Medulla oblongata (tissue), 1 donor: ENCODE results near the gene OR4S1.
"Not testable (repeated sequence)": the region's sequence is repeated elsewhere in the genome, so short reads cannot be mapped to it uniquely, and the experiment has no call there.

Experiments used
- DNase-seq: peaks from one replicate; pipeline ENCODE4 v3.0.0-alpha.2; 2015; ENCODE audit errors: extremely low spot score

Gene OR4S1, protein sequence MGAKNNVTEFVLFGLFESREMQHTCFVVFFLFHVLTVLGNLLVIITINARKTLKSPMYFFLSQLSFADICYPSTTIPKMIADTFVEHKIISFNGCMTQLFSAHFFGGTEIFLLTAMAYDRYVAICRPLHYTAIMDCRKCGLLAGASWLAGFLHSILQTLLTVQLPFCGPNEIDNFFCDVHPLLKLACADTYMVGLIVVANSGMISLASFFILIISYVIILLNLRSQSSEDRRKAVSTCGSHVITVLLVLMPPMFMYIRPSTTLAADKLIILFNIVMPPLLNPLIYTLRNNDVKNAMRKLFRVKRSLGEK

DNA sequence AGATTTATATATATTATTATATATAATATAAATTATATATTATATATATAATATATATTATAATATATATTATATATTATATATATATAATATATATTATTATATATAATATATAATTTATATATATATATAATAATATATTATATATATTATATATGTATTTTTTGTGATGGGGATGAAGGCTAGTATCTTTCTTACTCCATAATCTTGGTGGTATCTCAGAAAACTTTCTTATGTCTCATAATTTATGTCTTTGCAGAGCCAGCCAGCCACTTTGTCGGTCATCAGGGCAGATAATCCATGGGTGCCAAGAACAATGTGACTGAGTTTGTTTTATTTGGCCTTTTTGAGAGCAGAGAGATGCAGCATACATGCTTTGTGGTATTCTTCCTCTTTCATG lies at the start of gene OR4S1:
Gene OR4S1 (plus strand): TSS at position 301 of the 400 bp plus-strand sequence. CDS start 0 bp downstream, at position 301.
- DNase-seq = no peak

DNA sequence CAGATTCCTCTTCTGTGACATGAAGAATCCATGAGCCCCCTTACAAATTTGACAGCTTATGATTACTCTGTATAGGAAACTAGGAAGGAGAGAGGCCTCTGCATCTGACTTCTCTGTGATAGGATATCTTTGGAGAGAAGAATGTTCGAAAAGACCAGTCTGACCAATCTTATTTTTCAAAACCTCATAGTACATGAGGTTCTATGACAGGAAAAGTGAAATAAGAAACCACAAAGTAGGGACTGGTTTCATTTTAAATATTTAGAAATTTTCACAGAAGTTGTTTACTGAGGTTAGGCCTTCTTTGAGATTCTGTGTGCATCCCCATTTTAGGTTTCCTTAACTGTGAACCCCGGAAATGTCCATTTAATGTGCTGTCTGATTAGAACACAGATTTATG lies 44.4 kb upstream of the OR4S1 start:
- DNase-seq = no peak

DNA sequence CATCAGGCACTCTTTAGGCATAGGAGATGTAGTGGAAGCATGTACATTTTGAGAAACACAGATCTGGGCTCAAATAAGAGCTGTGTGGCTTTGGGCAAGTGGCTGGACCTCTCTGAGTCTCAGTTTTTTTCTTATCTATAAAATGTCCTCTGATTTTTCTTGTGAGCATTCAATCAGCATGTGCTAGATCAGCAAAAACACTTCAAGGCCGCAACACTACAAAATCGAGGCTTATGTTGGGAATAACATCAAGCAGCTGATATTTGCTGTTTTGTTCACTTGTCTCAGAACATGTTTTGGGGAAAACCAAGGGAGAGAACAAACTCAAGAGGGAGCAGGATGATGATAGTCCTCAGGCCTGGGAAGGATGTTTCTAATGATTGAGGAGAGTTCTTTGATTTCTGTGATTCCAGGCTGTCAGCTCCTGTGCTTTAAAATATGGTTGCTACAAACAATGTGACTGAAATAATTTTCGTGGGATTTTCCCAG lies 42.6 kb upstream of the OR4S1 start, which contains the start of gene OR4X1:
Gene OR4X1 (plus strand): TSS at position 439 of the 489 bp plus-strand sequence. CDS start 0 bp downstream, at position 439.
- no peak for DNase-seq

DNA sequence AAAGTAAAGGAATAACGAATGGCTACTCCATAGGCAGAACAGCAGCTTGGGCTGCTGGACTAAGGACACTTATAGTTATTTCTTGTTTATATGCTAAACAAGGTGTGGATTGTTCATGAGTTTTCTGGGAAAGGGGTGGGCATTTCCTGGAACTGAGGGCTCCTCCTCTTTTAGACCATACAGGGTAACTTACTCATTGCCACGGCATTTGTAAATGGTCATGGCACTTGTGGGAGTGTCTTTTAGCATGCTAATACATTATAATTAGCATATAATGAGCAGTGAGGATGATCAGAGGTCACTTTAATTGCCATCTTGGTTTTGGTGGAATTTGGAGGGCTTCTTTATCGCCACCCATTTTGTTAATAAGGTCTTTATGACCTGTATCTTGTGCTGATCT lies 35.4 kb upstream of the OR4S1 start:
- no peak for DNase-seq

DNA sequence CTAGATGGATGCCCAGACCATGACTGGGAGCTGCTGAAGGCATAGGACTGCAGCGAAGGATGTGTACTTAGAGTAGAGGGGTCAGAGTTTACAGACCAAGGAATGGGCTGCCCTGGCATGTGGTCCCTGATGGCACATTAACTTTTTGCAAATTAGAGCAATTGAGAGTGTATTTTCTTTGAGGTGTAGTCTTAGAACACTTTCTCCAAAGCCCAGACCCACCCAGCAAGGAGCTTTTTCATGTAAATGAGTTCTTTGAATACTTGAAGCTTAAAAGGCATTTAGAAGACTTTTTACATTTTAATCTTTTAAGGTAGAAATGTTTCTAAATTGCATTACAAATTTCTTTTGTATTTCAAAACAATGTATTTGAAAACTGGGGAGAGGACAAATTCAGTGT lies 33.4 kb upstream of the OR4S1 start:
- no peak for DNase-seq

DNA sequence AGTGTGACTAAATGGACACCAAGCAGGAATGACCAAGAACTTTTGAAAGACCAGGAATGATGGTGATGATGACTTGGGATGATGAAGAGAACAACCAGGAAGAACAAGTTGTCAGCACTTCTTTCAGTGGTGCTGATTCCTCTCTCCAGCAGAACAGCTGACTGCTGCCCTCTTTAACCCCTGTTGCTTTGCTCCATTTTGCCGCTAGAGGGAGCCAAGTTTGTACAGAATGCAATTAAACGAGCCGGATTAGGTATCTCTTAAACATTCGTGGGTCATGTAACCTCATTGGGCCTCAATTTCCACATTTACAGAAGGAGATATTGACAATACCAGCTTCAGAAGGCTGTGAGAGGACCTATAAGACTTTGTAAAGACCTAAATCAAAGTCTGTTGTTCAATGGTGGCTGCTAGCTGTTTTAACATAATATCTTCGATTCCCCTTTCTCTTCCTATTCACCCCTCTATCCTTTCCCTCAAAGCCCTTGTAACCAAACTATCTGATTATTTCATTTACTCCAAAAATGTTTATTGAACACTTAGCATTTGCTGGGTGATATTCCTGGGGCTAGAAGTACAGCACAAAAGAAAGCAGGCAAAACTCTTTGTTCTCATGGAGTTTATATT lies 1.9 kb downstream of the OR4S1 start:
- DNase-seq = peak; percentile 81

DNA sequence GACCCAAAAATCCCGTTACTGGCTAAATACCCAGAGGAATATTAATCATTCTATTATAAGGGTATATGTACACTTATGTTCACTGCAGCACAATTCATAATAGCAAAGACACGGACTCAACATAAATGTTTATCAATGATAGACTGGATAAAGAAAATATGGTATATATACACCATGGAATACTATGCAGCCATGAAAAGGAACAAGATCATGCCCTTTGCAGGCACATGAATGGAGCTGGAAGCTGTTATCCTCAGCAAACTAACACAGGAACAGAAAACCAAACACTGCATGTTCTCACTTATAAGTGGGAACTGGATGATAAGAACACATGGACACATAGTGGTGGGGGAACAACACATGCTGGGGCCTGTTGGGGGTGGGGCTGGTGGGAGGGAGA lies 7.6 kb downstream of the OR4S1 start:
- DNase-seq = not testable (repeated sequence)

DNA sequence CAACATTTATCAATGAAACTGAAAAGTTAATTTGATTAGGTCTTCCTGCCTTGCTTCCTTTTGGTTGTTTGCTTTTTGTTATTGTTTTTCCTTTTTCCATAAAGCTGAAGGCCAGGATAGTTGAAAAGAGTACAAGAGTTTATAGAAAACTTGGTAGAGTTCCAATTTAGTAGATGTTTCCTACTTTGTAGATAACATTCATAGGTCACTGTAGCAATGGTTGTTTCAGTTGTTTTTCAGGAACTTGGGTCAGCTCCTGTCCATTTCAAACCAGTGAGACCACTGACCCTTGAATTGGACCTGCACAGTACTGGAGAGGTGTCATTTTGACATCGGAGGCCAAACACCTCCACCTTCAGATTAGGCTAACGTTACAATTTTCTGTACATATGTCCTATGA lies 13.8 kb downstream of the OR4S1 start:
- not testable (repeated sequence) for DNase-seq

DNA sequence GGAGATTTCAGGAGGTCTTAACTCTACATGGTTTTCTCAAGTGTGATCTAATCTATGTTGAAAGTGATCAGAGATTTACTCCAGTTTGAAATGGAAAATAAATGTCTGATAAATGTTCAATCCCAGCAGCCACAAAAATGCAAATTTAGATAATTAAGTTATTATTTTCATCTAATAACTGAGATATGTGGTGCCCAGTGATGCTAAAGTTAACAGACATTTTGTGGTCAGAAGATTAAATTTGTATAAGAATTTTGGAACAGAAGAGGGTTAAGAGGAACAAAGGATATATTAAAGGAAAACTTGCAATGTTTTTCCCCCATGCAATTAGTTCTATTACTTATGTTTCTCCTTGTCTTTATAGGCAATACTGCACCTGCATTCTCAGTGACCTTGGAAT lies 18.6 kb downstream of the OR4S1 start, which contains the start of gene OR4C3:
Gene OR4C3 (plus strand): TSS at position 301 of the 400 bp plus-strand sequence. CDS start 102 bp downstream, outside the sequence.
- not testable (repeated sequence) for DNase-seq

DNA sequence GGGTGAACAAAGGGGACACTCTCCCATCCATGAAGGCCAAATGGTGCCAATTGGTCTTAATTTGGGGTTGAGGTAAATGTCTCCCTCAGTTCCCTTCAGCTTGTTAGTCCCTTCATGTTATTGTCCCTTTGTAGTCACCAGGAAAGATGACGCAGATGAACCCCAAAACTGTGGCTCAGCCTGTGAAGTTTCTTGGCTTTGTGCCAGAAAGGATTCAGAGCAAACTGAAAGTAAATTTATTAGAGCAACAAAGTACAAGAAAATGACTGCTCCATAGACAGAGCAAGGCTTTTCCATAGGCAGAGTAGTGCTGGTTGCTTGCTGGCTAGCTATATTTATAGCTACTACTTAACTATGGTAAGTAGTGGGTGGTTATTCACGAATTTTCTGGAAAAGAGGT lies 35.4 kb downstream of the OR4S1 start:
- no peak for DNase-seq

DNA sequence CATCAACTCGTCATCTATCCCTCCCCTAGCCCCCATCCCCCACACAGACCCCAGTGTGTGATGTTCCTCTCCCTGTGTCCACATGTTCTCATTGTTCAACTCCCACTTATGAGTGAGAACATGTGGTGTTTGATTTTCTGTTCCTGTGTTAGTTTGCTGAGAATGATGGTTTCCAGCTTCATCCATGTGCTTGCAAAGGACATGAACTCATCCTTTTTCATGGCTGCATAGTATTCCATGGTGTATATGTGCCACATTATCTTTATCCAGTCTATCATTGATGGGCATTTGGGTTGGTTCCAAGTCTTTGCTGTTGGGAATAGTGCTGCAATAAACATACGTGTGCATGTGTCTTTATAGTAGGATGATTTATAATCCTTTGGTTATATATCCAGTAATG lies 36.5 kb downstream of the OR4S1 start:
- DNase-seq = not testable (repeated sequence)

DNA sequence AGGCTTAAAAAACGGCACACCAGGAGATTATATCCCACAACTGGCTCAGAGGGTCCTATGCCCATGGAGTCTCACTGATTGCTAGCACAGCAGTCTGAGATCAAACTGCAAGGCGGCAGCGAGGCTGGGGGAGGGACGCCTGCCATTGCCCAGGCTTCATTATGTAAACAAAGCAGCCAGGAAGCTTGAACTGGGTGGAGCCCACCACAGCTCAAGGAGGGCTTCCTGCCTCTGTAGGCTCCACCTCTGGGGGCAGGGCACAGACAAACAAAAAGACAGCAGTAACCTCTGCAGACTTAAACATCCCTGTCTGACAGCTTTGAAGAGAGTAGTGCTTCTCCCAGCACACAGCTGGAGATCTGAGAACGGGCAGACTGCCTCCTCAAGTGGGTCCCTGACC lies 40.3 kb downstream of the OR4S1 start:
- DNase-seq = not testable (repeated sequence)

DNA sequence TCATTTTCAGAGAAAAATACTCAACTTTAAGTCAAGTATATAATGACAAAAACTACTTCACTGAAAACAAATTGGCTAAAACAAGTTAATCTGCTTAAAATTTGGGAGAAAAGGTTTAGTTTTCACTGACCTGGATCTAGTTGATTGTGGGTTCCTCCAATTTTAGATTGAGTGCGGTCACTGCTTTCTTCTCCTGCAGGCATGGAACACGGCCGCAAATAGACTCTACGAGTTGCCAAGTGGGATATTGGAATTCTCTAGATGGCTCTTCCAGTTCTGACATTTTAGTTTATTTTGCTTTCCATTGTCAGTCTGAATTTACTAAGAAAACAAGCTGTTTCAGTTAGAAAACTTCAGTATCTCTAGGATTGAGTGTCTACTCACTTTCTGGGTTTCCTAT lies 48.0 kb downstream of the OR4S1 start:
- DNase-seq = no peak

DNA sequence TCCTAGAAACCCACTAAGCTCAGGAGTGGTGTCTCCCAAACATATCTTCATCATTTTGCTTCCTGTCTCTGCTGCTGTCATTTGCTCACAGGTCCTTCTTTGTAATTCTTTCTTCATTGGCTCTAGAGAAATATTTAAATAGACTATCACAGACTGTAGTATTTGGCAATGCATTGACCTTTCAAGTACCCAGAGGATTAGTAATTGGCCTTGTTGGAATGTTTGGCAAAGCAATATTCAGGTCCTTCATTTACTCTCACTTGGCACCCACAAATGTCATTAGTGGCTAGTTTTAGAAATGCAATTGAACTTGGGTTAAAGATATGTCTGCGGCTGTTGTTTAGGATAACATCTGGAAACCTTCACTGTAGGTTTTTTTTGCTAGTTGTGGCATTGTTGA lies 48.7 kb downstream of the OR4S1 start:
- DNase-seq = no peak
